K562 (cell line): ENCODE measurements around the gene PEF1.

Experiments used
- CEBPB ChIP-seq: fragments of 450-650 bp; IDR thresholded peaks from 2 replicates; pipeline ENCODE4 v1.6.1; 2016; ENCODE audit warnings: missing genetic modification characterization, missing compliant biosample characterization
- E2F4 ChIP-seq: sonication (generic); formaldehyde crosslinking; IDR thresholded peaks from 2 replicates; pipeline ENCODE4 v1.8.0; 2022; ENCODE audit warnings: mild to moderate bottlenecking, low read depth, missing genetic modification reagents
- FIP1L1 ChIP-seq: fragments of 200-400 bp; formaldehyde crosslinking; IDR thresholded peaks from 2 replicates; pipeline ENCODE4 v1.6.1; 2018; ENCODE audit warnings: mild to moderate bottlenecking, low read depth, low read length; ENCODE audit not compliant: poor library complexity, severe bottlenecking
- HOXB6 ChIP-seq: fragments of 250-450 bp; sonication (Bioruptor Pico); IDR thresholded peaks from 2 replicates; pipeline ENCODE4 v1.5.1; 2022; ENCODE audit warnings: mild to moderate bottlenecking, borderline replicate concordance
- JUN ChIP-seq, 2 experiments: sonication (generic) in 1 of 2; formaldehyde crosslinking in 1 of 2; IDR thresholded peaks; 2 replicates each; pipeline versions ENCODE4 v1.6.1 to v1.8.0; 2012 to 2022; ENCODE audit warnings: borderline replicate concordance in 2 of 2, mild to moderate bottlenecking in 2 of 2, improper control_type of control experiment in 1 of 2, low read depth in 1 of 2, low read length in 1 of 2, missing genetic modification reagents in 1 of 2
- KLF1 ChIP-seq: fragments of 450-650 bp; IDR thresholded peaks from 2 replicates; pipeline ENCODE4 v1.6.1; 2016; ENCODE audit warnings: missing genetic modification characterization, missing compliant biosample characterization
- NELFE ChIP-seq: IDR thresholded peaks from 2 replicates; pipeline ENCODE4 v1.6.1; 2011; ENCODE audit warnings: mild to moderate bottlenecking; ENCODE audit not compliant: insufficient read depth, insufficient read length
- RBBP5 ChIP-seq: fragments of 200-600 bp; sonication (generic); IDR thresholded peaks from 2 replicates; pipeline ENCODE4 v1.6.1; 2012; ENCODE audit warnings: borderline replicate concordance, mild to moderate bottlenecking, low read length, control low read depth, inconsistent platforms; ENCODE audit not compliant: insufficient read depth, poor library complexity, severe bottlenecking
- RFX5 ChIP-seq: IDR thresholded peaks from 2 replicates; pipeline ENCODE4 v1.6.1; 2011; ENCODE audit warnings: low read depth, mild to moderate bottlenecking, improper control_type of control experiment, low read length
- SNRNP70 ChIP-seq: fragments of 200-400 bp; formaldehyde crosslinking; optimal IDR thresholded peaks from 2 replicates; pipeline ENCODE3; 2017; ENCODE audit warnings: low read depth, low read length
- TBP ChIP-seq: optimal IDR thresholded peaks from 2 replicates; pipeline ENCODE3; 2011; ENCODE audit warnings: low read depth, low read length, improper control_type of control experiment
- U2AF1 ChIP-seq: fragments of 200-400 bp; formaldehyde crosslinking; optimal IDR thresholded peaks from 2 replicates; pipeline ENCODE3; 2017; ENCODE audit warnings: mild to moderate bottlenecking, low read depth, low read length, moderate library complexity
- TF ChIP-seq, protein P1 (sequence below): fragments of 250-450 bp; sonication (Bioruptor Pico); IDR thresholded peaks from 2 replicates; pipeline ENCODE4 v1.8.0; 2021; ENCODE audit warnings: borderline replicate concordance, mild to moderate bottlenecking, moderate library complexity; ENCODE audit not compliant: poor library complexity, severe bottlenecking
- TF ChIP-seq, protein P2 (sequence below): fragments of 450-650 bp; IDR thresholded peaks from 2 replicates; pipeline ENCODE4 v1.6.1; 2016; ENCODE audit warnings: missing biosample characterization, missing genetic modification characterization

- TF ChIP-seq HOXB6 (no peak), TBP (no peak), U2AF1 (no peak), SNRNP70 (no peak), CEBPB (tag) (no peak), FIP1L1 (no peak), RFX5 (no peak), RBBP5 (no peak), E2F4 (no peak), KLF1 (tag) (no peak), NELFE (no peak), JUN (IDR thresholded peaks at IDR 0.05; ENCODE audit: borderline replicate concordance, low read depth, low read length) (no peak), JUN (CRISPR knock-in tag; IDR thresholded peaks at IDR 0.05; ENCODE audit: borderline replicate concordance) (no peak)
- TF ChIP-seq, protein P1, sequence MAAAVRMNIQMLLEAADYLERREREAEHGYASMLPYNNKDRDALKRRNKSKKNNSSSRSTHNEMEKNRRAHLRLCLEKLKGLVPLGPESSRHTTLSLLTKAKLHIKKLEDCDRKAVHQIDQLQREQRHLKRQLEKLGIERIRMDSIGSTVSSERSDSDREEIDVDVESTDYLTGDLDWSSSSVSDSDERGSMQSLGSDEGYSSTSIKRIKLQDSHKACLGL = no peak
- TF ChIP-seq, protein P2, sequence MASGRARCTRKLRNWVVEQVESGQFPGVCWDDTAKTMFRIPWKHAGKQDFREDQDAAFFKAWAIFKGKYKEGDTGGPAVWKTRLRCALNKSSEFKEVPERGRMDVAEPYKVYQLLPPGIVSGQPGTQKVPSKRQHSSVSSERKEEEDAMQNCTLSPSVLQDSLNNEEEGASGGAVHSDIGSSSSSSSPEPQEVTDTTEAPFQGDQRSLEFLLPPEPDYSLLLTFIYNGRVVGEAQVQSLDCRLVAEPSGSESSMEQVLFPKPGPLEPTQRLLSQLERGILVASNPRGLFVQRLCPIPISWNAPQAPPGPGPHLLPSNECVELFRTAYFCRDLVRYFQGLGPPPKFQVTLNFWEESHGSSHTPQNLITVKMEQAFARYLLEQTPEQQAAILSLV (tag) = no peak
Measured at GRCh38 chr1:31669786-31670592, 25.3 kb upstream of the PEF1 start.
